ENCODE measurements around the gene XXYLT1. TPM values are rescaled to one million over a fixed set of nuclear protein-coding genes. Genes with fewer than 3 reads are reported as not detected.

Gene XXYLT1
- total and polyA plus RNA-seq, 9 of the 15 experiments (the other 6 are each of a cell fraction or from before 2014, with no cell fraction given): 1.9 to 18.9 (median 15.0) TPM

DNA sequence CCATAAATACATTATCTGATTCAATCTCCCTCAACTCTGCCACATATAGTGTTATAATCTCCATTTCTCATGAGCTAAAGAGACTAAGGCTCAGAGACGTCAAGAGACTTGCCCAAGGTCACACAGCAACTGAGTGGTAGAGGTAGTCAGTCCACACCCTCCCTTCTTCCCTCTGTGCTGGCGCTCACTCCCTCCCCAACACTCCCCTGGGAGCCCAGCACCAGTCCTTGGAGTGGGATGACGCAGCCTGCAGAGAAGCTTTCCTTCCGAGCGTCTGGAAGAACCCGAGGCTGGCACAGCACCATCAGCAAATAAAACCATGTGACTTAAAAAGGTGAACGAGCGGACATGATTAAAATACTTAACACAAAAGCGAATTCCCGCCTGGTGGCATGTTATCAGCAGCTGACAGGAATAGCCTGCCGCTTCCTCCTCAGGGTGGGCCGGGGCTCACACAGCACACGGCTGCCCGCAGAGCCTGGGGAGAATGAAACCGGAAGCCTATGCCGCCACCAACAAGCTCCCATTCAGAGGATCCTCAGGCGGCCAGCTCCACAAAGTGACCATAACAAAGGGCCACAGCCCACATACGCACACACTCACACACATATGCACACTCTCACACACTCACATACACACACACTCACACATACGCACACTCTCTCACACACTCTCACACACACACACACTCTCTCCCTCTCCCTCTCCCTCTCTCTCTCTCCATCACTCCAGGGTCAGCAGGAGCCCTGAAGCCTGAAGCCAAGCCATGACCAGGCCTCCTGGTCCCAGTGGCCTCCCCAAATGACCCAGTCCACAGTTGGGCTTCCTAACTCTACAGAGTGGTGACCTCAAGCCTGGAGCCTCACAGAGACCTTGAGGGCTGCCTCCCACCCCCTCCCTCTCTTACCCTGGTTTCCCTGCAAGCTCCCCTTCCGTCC, 120.5 kb downstream of the XXYLT1 start (continued):
- TF ChIP-seq CBX8 (IDR thresholded peaks at IDR 0.05; ENCODE audit: borderline replicate concordance, extremely low read depth, low read depth, low read length, poor library complexity, severe bottlenecking) (no peak), CEBPG (CRISPR knock-in tag; IDR thresholded peaks at IDR 0.05) (no peak), CEBPG (tag; conservative IDR thresholded peaks at IDR 0.05 in 1 of 2, IDR thresholded peaks at IDR 0.05 in 1 of 2) (no peak), HEY1 (CRISPR knock-in tag; IDR thresholded peaks at IDR 0.05; ENCODE audit: borderline replicate concordance) (no peak), RAD21 (CRISPR knock-in tag; conservative IDR thresholded peaks at IDR 0.05 in 1 of 2, IDR thresholded peaks at IDR 0.05 in 1 of 2) (no peak; a peak in 1 of 4 replicates), NR1H2 (CRISPR knock-in tag; IDR thresholded peaks at IDR 0.05) (no peak), POU5F1 (IDR thresholded peaks at IDR 0.05; ENCODE audit: borderline replicate concordance, low read depth, low read length, partially characterized antibody) (no peak), SMARCB1 (IDR thresholded peaks at IDR 0.05; ENCODE audit: insufficient read length, low read depth) (no peak), SAP30 (IDR thresholded peaks at IDR 0.05; ENCODE audit: borderline replicate concordance, insufficient read depth, low read depth, low read length, poor library complexity, severe bottlenecking) (no peak), ZNF134 (CRISPR knock-in tag; conservative IDR thresholded peaks at IDR 0.05) (peak; percentile 83), CBX2 (IDR thresholded peaks at IDR 0.05; ENCODE audit: insufficient read depth, low read length, poor library complexity, severe bottlenecking) (no peak), KLF1 (tag; IDR thresholded peaks at IDR 0.05) (no peak), KAT2B (IDR thresholded peaks at IDR 0.05; ENCODE audit: low read depth, low read length) (no peak), DPF2 (IDR thresholded peaks at IDR 0.05) (peak; percentile 86)
- TF ChIP-seq, protein P1, sequence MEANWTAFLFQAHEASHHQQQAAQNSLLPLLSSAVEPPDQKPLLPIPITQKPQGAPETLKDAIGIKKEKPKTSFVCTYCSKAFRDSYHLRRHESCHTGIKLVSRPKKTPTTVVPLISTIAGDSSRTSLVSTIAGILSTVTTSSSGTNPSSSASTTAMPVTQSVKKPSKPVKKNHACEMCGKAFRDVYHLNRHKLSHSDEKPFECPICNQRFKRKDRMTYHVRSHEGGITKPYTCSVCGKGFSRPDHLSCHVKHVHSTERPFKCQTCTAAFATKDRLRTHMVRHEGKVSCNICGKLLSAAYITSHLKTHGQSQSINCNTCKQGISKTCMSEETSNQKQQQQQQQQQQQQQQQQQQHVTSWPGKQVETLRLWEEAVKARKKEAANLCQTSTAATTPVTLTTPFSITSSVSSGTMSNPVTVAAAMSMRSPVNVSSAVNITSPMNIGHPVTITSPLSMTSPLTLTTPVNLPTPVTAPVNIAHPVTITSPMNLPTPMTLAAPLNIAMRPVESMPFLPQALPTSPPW (CRISPR knock-in tag; IDR thresholded peaks at IDR 0.05): peak; percentile 59
- TF ChIP-seq, protein P2, sequence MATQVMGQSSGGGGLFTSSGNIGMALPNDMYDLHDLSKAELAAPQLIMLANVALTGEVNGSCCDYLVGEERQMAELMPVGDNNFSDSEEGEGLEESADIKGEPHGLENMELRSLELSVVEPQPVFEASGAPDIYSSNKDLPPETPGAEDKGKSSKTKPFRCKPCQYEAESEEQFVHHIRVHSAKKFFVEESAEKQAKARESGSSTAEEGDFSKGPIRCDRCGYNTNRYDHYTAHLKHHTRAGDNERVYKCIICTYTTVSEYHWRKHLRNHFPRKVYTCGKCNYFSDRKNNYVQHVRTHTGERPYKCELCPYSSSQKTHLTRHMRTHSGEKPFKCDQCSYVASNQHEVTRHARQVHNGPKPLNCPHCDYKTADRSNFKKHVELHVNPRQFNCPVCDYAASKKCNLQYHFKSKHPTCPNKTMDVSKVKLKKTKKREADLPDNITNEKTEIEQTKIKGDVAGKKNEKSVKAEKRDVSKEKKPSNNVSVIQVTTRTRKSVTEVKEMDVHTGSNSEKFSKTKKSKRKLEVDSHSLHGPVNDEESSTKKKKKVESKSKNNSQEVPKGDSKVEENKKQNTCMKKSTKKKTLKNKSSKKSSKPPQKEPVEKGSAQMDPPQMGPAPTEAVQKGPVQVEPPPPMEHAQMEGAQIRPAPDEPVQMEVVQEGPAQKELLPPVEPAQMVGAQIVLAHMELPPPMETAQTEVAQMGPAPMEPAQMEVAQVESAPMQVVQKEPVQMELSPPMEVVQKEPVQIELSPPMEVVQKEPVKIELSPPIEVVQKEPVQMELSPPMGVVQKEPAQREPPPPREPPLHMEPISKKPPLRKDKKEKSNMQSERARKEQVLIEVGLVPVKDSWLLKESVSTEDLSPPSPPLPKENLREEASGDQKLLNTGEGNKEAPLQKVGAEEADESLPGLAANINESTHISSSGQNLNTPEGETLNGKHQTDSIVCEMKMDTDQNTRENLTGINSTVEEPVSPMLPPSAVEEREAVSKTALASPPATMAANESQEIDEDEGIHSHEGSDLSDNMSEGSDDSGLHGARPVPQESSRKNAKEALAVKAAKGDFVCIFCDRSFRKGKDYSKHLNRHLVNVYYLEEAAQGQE (IDR thresholded peaks at IDR 0.05; ENCODE audit: borderline replicate concordance): no peak; the same call in 1 of the 2 replicates
- TF ChIP-seq, protein P2 (CRISPR knock-in tag; IDR thresholded peaks at IDR 0.05; ENCODE audit: low read depth): no peak

Data from K562 (cell line).